Epithelial cell of proximal tubule (primary cell): ENCODE results near the gene ZNF530. TPM values are rescaled to one million over a fixed set of nuclear protein-coding genes. Genes with fewer than 3 reads are reported as not detected.

ENCODE experiments used
- DNase-seq: peaks from one replicate; pipeline ENCODE4 v3.0.0-alpha.2; 2011; ENCODE audit warnings: low read depth
- H3K4me3 ChIP-seq: 2 replicates; pipeline ENCODE4 v1.5.1; 2011; ENCODE audit warnings: low read depth, mild to moderate bottlenecking, low read length
- CTCF ChIP-seq: conservative IDR thresholded peaks from 2 replicates; pipeline ENCODE4 v1.5.1; 2012; ENCODE audit warnings: low read depth, mild to moderate bottlenecking, low read length
- total RNA-seq: library from RNA; depleted of rRNA; stranded (reverse); fragments of >200 nt; gene quantifications from 2 replicates; pipeline ENCODE4 v1.2.3, GENCODE V29; 2015

ZNF530 gene
- total RNA-seq, 1 donor from 2014 or later = 10.3 TPM

GRCh38 chr19:57578487-57579205 is 21.0 kb upstream of the ZNF530 start, which contains the start of gene ZNF416:
Gene ZNF416 (minus strand): TSS chr19:57578911. CDS start chr19:57578704, 207 bp downstream.
- peak; percentile 19 for TF ChIP-seq CTCF
- peak within 1 kb of the TSS; percentile 94 for H3K4me3 ChIP-seq
- peak; percentile 91 for DNase-seq

GRCh38 chr19:57583104-57583520 is 16.6 kb upstream of the ZNF530 start:
- no peak overlapping the region for H3K4me3 ChIP-seq
- TF ChIP-seq CTCF = no peak
- DNase-seq = no peak

GRCh38 chr19:57583521-57584416 is 15.9 kb upstream of the ZNF530 start, which contains the start of gene ZIK1:
Gene ZIK1 (plus strand): TSS chr19:57584145. CDS start chr19:57584357, 212 bp downstream.
- H3K4me3 ChIP-seq = peak within 1 kb of the TSS; percentile 71
- no peak for TF ChIP-seq CTCF
- peak; percentile 44 for DNase-seq

GRCh38 chr19:57587529-57587928 is 12.2 kb upstream of the ZNF530 start:
- no peak for DNase-seq
- TF ChIP-seq CTCF = no peak

GRCh38 chr19:57599377-57599760 is 316 bp upstream of the ZNF530 start:
- TF ChIP-seq CTCF = no peak
- DNase-seq = no peak
- H3K4me3 ChIP-seq = peak overlapping the region; percentile 91

More at GRCh38 chr19:57587529-57587928, 12.2 kb upstream of the ZNF530 start:
- H3K4me3 ChIP-seq = no peak overlapping the region

GRCh38 chr19:57606931-57607330 is 7.2 kb downstream of the ZNF530 start:
- H3K4me3 ChIP-seq = no peak overlapping the region
- TF ChIP-seq CTCF = no peak

More at GRCh38 chr19:57606931-57607330, 7.2 kb downstream of the ZNF530 start:
- no peak for DNase-seq
